HG03342 (cell line): Measurements from ENCODE around the gene EIF1.
"Not testable (repeated sequence)": the region's sequence is repeated elsewhere in the genome, so short reads cannot be mapped to it uniquely, and the experiment has no call there.

ENCODE experiments used
- ATAC-seq: cut with Tn5 transposase; IDR thresholded peaks from one replicate; pipeline ENCODE4 v1.9.1; 2021; ENCODE audit warnings: mild to moderate bottlenecking, moderate library complexity; ENCODE audit not compliant: unreplicated experiment

EIF1 gene

GRCh38 chr17:41678411-41678906 lies 10.2 kb upstream of the EIF1 start:
- peak; percentile 32 for ATAC-seq

GRCh38 chr17:41678907-41679739 lies 9.6 kb upstream of the EIF1 start:
- peak; percentile 48 for ATAC-seq

GRCh38 chr17:41679740-41680425 lies 8.8 kb upstream of the EIF1 start:
- ATAC-seq = no peak

GRCh38 chr17:41680426-41681040 lies 8.2 kb upstream of the EIF1 start:
- ATAC-seq = no peak

- no peak for ATAC-seq
Measured at GRCh38 chr17:41681776-41682175, 6.9 kb upstream of the EIF1 start.

GRCh38 chr17:41682631-41683030 lies 6.1 kb upstream of the EIF1 start:
- ATAC-seq = no peak

GRCh38 chr17:41683441-41684007 lies 5.2 kb upstream of the EIF1 start:
- ATAC-seq = no peak

GRCh38 chr17:41684035-41684434 lies 4.7 kb upstream of the EIF1 start:
- no peak for ATAC-seq

- not testable (repeated sequence) for ATAC-seq
Measured at GRCh38 chr17:41685753-41686152, 2.9 kb upstream of the EIF1 start.

- ATAC-seq = no peak
Measured at GRCh38 chr17:41686281-41686680, 2.4 kb upstream of the EIF1 start.

- no peak for ATAC-seq
Measured at GRCh38 chr17:41687828-41688640, 651 bp upstream of the EIF1 start.

- ATAC-seq = no peak
Measured at GRCh38 chr17:41689497-41690299, 1.0 kb downstream of the EIF1 start.

- no peak for ATAC-seq
Measured at GRCh38 chr17:41690497-41690896, 1.8 kb downstream of the EIF1 start.

GRCh38 chr17:41691031-41691777 lies 2.5 kb downstream of the EIF1 start:
- ATAC-seq = no peak

- no peak for ATAC-seq
Measured at GRCh38 chr17:41692722-41693521, 4.2 kb downstream of the EIF1 start.

GRCh38 chr17:41695134-41695661 lies 6.5 kb downstream of the EIF1 start:
- ATAC-seq = no peak

- no peak for ATAC-seq
Measured at GRCh38 chr17:41695954-41696757, 7.5 kb downstream of the EIF1 start.
